Measurements from ENCODE around the gene C1QTNF9B.

DNA sequence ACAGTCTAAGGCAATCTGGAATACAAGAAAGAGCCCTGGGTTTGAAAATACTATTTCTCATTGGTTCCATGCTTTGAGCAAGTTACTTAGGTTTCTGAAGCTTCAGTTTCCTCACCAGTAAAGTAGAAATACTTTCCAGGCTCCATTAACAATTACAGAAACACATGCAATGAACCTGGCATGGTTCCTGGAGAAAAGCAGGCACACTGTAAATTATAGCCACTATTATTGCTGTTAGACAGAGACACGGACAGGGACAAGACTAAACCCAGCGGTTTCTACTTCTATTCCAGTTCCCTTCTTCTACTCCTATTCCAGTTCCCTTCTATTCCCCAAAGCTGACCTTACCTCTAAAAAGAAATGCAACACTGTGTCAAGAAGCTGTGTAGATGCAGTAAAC lies 49.3 kb downstream of the C1QTNF9B start:
- TF ChIP-seq, protein P1, sequence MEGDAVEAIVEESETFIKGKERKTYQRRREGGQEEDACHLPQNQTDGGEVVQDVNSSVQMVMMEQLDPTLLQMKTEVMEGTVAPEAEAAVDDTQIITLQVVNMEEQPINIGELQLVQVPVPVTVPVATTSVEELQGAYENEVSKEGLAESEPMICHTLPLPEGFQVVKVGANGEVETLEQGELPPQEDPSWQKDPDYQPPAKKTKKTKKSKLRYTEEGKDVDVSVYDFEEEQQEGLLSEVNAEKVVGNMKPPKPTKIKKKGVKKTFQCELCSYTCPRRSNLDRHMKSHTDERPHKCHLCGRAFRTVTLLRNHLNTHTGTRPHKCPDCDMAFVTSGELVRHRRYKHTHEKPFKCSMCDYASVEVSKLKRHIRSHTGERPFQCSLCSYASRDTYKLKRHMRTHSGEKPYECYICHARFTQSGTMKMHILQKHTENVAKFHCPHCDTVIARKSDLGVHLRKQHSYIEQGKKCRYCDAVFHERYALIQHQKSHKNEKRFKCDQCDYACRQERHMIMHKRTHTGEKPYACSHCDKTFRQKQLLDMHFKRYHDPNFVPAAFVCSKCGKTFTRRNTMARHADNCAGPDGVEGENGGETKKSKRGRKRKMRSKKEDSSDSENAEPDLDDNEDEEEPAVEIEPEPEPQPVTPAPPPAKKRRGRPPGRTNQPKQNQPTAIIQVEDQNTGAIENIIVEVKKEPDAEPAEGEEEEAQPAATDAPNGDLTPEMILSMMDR (IDR thresholded peaks at IDR 0.05), result no peak
- TF ChIP-seq EZH2 (IDR thresholded peaks at IDR 0.05) (no peak), EZH2phosphoT487 (IDR thresholded peaks at IDR 0.05) (no peak)
